ENCODE results near the gene HSD11B2.

DNA sequence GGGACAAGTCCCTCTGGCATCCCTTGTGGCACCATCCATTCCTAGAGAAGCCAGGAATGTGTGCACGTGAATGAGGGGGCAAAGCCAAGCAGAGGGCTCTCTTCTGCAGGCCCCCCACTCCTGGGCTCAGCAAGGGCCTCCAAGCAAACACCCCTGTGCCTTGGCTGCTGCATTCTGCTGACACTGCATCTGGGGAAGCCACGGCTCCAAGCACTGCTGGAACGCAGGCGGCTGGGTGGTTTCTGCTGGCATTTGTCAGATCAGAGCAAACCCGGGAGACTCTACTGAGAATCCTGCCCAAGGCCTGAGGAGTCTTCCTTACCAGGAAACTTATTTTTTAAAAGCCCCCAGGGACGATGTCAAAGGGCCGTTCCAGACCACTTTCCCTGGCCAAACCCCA, 26.7 kb downstream of the HSD11B2 start:
- TF ChIP-seq EZH2phosphoT487 (IDR thresholded peaks at IDR 0.05; ENCODE audit: low read depth, severe bottlenecking, unreplicated experiment) = no peak
- TF ChIP-seq, protein P1, sequence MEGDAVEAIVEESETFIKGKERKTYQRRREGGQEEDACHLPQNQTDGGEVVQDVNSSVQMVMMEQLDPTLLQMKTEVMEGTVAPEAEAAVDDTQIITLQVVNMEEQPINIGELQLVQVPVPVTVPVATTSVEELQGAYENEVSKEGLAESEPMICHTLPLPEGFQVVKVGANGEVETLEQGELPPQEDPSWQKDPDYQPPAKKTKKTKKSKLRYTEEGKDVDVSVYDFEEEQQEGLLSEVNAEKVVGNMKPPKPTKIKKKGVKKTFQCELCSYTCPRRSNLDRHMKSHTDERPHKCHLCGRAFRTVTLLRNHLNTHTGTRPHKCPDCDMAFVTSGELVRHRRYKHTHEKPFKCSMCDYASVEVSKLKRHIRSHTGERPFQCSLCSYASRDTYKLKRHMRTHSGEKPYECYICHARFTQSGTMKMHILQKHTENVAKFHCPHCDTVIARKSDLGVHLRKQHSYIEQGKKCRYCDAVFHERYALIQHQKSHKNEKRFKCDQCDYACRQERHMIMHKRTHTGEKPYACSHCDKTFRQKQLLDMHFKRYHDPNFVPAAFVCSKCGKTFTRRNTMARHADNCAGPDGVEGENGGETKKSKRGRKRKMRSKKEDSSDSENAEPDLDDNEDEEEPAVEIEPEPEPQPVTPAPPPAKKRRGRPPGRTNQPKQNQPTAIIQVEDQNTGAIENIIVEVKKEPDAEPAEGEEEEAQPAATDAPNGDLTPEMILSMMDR (IDR thresholded peaks at IDR 0.05; ENCODE audit: poor library complexity) = no peak
- TF ChIP-seq EZH2 (IDR thresholded peaks at IDR 0.05; ENCODE audit: borderline replicate concordance) = no peak
